ENCODE measurements around the gene EQTN. TPM values are rescaled to one million over a fixed set of nuclear protein-coding genes. Genes with fewer than 3 reads are reported as not detected.
"Not testable (repeated sequence)": the region's sequence is repeated elsewhere in the genome, so short reads cannot be mapped to it uniquely, and the experiment has no call there.

Gene EQTN
- total RNA-seq, 2 donors from 2014 or later, result not detected

DNA sequence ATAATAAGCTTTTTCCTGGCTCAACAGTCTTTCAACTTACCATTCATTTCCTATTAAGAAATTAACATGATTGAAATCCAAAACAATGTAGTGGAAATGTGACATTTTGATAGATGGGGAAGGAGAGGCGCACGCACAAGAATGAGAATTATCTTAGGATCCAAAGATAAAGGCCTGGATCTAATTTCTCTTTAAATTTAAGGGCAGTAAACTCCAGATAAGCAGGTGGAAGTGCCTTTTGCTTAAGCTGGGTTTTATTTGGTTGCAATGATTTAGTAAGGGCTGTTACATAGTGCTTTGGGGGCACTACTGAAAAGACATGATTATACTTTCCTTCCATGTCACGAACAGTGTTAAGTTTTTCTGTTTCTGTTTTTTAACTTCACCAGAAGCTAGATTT, 17.3 kb downstream of the EQTN start:
- H3K27ac Mint-ChIP-seq, result peak overlapping the region; percentile 25
- no peaks in the 10 kb centered on the region for H3K9me3 Mint-ChIP-seq
- H3K36me3 Mint-ChIP-seq (ENCODE audit: insufficient read depth in 2 of 2), result no peaks in the 10 kb centered on the region
- H3K27me3 Mint-ChIP-seq (ENCODE audit: low read depth), result no peaks in the 10 kb centered on the region
- H3K4me1 Mint-ChIP-seq (ENCODE audit: low read depth), result no peaks in the 10 kb centered on the region
- DNase-seq, result no peak
- no peak overlapping the region for H3K4me3 Mint-ChIP-seq
- ATAC-seq (replicated peaks in 1 of 2), result no peak

- H3K27me3 Mint-ChIP-seq (ENCODE audit: low read depth), result no peaks in the 10 kb centered on the region
- H3K9me3 Mint-ChIP-seq, result no peaks in the 10 kb centered on the region
- H3K4me1 Mint-ChIP-seq (ENCODE audit: low read depth), result no peaks in the 10 kb centered on the region
- no peak for ATAC-seq (replicated peaks in 1 of 2)
- no peak for DNase-seq
- H3K36me3 Mint-ChIP-seq (ENCODE audit: insufficient read depth in 2 of 2), result no peaks in the 10 kb centered on the region
- H3K27ac Mint-ChIP-seq, result no peak overlapping the region
- H3K4me3 Mint-ChIP-seq, result no peak overlapping the region
Observed at GRCh38 chr9:27278374-27278773, 18.6 kb downstream of the EQTN start.

DNA sequence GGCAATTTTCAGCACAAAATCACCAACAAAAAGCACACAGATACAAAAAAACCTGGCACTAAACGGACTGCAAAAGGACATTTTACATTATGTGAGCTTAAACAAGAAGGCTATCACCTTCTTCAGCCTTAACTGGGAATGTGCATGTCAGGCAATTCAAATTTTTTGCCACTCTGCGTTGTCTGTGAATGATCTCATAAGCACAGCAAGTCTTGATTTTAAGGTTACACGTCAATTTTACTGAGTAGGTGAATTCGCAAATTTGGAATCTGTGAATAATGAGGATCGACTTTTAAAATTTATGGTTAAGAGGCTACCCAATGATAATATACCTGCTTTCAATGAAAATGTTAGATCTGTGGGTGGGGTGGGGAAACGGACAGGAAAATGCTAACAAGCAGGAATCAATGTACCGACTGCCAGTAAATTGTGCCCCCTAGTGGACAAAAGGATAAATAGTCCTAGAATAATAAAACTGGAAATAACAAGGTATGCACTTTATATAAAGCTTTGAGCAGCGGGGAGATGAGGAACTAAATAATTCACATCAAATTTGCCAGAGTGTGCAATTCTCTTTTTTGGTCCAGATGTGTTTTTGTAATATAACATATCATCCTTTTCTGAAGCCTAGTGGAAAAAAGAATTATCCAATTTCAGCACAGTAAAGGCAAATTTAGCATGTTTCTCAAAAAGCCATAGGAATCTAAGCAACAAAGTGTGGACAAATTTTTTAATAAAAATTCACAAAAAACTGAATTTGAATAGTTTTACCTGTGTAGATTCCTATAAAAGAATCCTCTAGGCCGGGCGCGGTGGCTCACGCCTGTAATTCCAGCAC, 20.5 kb downstream of the EQTN start:
- H3K9me3 Mint-ChIP-seq, result no peaks in the 10 kb centered on the region
- H3K27me3 Mint-ChIP-seq (ENCODE audit: low read depth), result no peaks in the 10 kb centered on the region
- no peaks in the 10 kb centered on the region for H3K36me3 Mint-ChIP-seq (ENCODE audit: insufficient read depth in 2 of 2)
- H3K4me3 Mint-ChIP-seq, result no peak overlapping the region
- no peak for ATAC-seq (replicated peaks in 1 of 2)
- no peak overlapping the region for H3K27ac Mint-ChIP-seq
- no peaks in the 10 kb centered on the region for H3K4me1 Mint-ChIP-seq (ENCODE audit: low read depth)
- DNase-seq, result peak in 1 of 2 donors; percentile 6

DNA sequence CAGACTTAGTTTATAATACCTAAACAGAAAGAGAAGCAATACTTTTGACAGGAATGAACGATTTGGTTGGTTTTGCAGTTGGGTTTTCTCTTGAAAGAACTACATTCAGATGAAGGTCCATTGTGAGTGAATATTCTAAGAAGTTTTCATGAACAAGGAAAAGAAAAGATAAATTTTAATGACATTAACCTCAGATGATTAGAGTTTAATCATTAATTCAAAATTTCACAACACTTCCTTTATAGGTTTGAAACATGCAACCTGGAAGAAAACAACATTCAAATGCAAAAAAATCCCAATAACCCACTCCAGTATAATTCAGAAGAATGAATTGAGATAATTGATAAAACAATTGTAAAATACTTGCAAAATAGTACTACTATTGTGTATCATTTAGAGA, 23.8 kb downstream of the EQTN start:
- DNase-seq, result no peak
- Mint-ChIP-seq H3K4me1 (ENCODE audit: low read depth) (no peaks in the 10 kb centered on the region), H3K27ac (no peak overlapping the region), H3K4me3 (no peak overlapping the region), H3K27me3 (ENCODE audit: low read depth) (no peaks in the 10 kb centered on the region), H3K36me3 (ENCODE audit: insufficient read depth in 2 of 2) (no peaks in the 10 kb centered on the region), H3K9me3 (no peaks in the 10 kb centered on the region)
- no peak for ATAC-seq (replicated peaks in 1 of 2)

DNA sequence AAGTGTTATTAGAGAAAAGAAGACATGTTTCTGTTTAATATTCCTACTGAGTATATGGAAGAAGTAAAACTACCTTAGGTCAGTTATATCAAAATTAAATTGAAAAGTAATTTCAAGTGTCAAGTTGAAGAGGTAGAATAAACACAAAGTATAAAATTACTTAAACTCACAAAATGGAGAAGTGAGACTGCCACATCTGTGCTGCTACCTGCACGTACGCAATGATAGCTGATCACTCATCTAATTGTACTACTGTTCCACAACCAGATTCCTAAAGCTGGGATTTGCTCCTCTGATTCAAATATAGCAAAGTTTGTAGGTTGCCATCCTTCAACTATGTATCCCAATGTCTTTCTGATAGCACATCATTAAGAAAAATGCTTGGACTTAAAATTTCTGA, 24.8 kb downstream of the EQTN start:
- no peaks in the 10 kb centered on the region for H3K4me1 Mint-ChIP-seq (ENCODE audit: low read depth)
- no peak for ATAC-seq (replicated peaks in 1 of 2)

DNA sequence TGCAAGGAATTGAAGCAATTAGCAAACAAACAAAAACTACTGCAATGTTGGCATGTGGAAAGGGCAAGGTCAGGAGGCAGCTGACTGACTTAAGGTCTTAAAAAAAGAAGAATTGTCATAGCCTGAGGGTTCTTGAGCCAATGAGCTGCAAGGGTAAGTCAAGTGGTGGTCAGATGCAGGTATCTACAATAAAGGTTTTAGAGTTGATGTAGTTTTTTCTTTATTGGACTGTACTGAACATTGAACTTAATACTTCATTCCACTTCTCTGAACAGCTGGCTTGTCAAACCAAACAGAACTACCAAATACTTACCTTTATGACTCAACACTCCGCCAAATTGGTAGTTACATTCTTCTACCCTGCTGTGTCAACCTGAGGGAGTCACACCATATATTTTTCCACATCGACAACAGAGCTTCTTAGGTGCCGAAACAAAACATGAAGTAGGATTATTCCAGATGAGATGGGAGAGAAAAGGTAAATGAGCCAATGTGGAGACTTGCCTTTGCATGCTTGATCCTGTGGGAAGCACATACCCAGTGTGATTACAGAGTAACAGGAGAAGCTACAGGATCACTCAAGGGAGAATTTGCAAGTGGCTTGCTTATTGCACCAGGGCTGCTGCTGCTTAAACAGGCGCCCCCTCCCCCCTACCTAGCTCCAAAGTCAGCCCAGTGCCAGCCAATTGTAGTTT, 35.3 kb downstream of the EQTN start:
- Mint-ChIP-seq H3K36me3 (ENCODE audit: insufficient read depth in 2 of 2) (no peaks in the 10 kb centered on the region), H3K4me3 (no peak overlapping the region), H3K9me3 (no peaks in the 10 kb centered on the region), H3K4me1 (ENCODE audit: low read depth) (no peaks in the 10 kb centered on the region), H3K27me3 (ENCODE audit: low read depth) (peaks cover 6% of the 10 kb centered on the region), H3K27ac (no peak overlapping the region)
- no peak for ATAC-seq (replicated peaks in 1 of 2)
- no peak for DNase-seq

More for the DNA sequence above, 24.8 kb downstream of the EQTN start:
- Mint-ChIP-seq H3K9me3 (no peaks in the 10 kb centered on the region), H3K27me3 (ENCODE audit: low read depth) (no peaks in the 10 kb centered on the region), H3K27ac (no peak overlapping the region), H3K36me3 (ENCODE audit: insufficient read depth in 2 of 2) (no peaks in the 10 kb centered on the region), H3K4me3 (no peak overlapping the region)
- DNase-seq, result no peak

DNA sequence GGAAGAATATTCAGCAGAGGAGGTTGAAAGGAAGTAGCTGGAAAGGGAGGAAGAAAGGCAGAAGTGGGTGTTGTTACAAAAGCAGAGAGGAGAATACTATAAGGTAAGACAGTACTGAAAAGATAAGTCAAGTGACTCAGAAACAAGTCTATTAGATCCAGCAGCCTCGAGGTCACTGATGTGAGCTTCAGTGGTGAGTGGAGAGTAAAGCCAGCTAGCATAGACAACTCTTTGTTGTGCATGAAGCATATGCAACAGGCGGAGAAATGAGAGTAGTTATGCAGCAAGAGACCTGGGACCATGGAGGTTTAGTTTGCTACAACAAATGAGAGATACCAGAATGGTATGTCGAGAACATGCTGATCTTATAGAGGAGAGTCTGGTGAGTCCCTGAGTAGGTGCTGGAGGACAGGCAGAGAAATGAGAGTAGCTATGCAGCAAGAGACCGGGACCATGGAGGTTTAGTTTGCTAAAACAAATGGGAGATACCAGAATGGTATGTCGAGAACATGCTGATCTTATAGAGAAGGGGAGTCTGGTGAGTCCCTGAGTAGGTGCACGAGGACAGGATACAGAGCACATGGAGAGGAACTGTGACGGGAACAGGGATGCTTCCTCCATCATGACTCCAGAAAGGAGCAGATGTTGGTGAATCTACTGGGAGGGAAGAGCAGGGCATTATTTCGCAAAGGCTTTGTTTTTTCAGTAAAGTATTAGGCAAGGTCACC, 36.0 kb downstream of the EQTN start:
- no peak for DNase-seq
- H3K27ac Mint-ChIP-seq, result no peak overlapping the region
- ATAC-seq (replicated peaks in 1 of 2), result no peak
- H3K9me3 Mint-ChIP-seq, result no peaks in the 10 kb centered on the region
- no peaks in the 10 kb centered on the region for H3K36me3 Mint-ChIP-seq (ENCODE audit: insufficient read depth in 2 of 2)
- no peak overlapping the region for H3K4me3 Mint-ChIP-seq
- H3K4me1 Mint-ChIP-seq (ENCODE audit: low read depth), result no peaks in the 10 kb centered on the region
- peaks cover 6% of the 10 kb centered on the region for H3K27me3 Mint-ChIP-seq (ENCODE audit: low read depth)

- ATAC-seq (replicated peaks in 1 of 2) (no peak), DNase-seq (no peak)
- Mint-ChIP-seq H3K4me3 (no peak overlapping the region), H3K4me1 (ENCODE audit: low read depth) (no peaks in the 10 kb centered on the region), H3K27me3 (ENCODE audit: low read depth) (peaks cover 17% of the 10 kb centered on the region), H3K9me3 (peaks cover 1 to 2% of the 10 kb centered on the region in 2 donors), H3K36me3 (ENCODE audit: insufficient read depth in 2 of 2) (no peaks in the 10 kb centered on the region), H3K27ac (no peak overlapping the region)
Observed at GRCh38 chr9:27258662-27259061, 38.3 kb downstream of the EQTN start.

- ATAC-seq (replicated peaks in 1 of 2) (no peak), DNase-seq (no peak)
- peaks cover 23% of the 10 kb centered on the region for H3K27me3 Mint-ChIP-seq (ENCODE audit: low read depth)
- H3K4me1 Mint-ChIP-seq (ENCODE audit: low read depth), result no peaks in the 10 kb centered on the region
- no peak overlapping the region for H3K27ac Mint-ChIP-seq
- H3K4me3 Mint-ChIP-seq, result no peak overlapping the region
- H3K36me3 Mint-ChIP-seq (ENCODE audit: insufficient read depth in 2 of 2), result no peaks in the 10 kb centered on the region
- peaks cover 0 to 3% of the 10 kb centered on the region in 2 donors for H3K9me3 Mint-ChIP-seq
Observed at GRCh38 chr9:27248702-27249101, 48.2 kb downstream of the EQTN start.

DNA sequence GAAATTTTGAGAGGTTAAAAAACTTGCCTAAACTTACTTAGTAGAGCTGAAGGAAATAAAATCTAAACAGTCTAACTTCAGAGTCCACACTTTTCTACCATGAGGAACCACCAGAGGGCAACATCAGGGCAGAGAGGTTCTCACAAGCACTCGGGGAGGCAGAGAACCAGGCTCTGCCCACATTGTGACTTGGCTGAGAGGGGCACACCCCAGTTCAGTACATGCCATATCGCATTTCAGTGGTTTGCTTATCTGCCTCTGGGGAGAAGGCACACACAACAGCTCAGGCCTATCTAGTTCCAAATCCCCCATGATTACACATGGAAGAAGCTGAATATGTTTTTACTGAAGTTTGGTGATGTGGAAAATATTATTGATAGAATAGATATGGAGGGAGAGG, 49.2 kb downstream of the EQTN start:
- DNase-seq, result peak in 1 of 2 donors; percentile 10
- H3K27ac Mint-ChIP-seq, result no peak overlapping the region
- H3K4me3 Mint-ChIP-seq, result no peak overlapping the region
- ATAC-seq (replicated peaks in 1 of 2), result no peak
- H3K9me3 Mint-ChIP-seq, result peaks cover 1 to 2% of the 10 kb centered on the region in 2 donors
- no peaks in the 10 kb centered on the region for H3K36me3 Mint-ChIP-seq (ENCODE audit: insufficient read depth in 2 of 2)
- peaks cover 15% of the 10 kb centered on the region for H3K27me3 Mint-ChIP-seq (ENCODE audit: low read depth)
- no peaks in the 10 kb centered on the region for H3K4me1 Mint-ChIP-seq (ENCODE audit: low read depth)

- not testable (repeated sequence) for H3K4me3 Mint-ChIP-seq
Observed at GRCh38 chr9:27239648-27240047, 57.3 kb downstream of the EQTN start.

More at GRCh38 chr9:27239648-27240047, 57.3 kb downstream of the EQTN start:
- H3K9me3 Mint-ChIP-seq; H3K36me3 Mint-ChIP-seq (ENCODE audit: insufficient read depth in 2 of 2); H3K27ac Mint-ChIP-seq; ATAC-seq (replicated peaks in 1 of 2); DNase-seq; H3K27me3 Mint-ChIP-seq (ENCODE audit: low read depth); H3K4me1 Mint-ChIP-seq (ENCODE audit: low read depth): not testable (repeated sequence)

Measured in activated T-cell treated with anti-CD3 and anti-CD28 coated beads, Interleukin-2, amount 50 U/mL, for 72 hours (primary cell).